WTC11 (cell line): Measurements from ENCODE around the gene CCR3.

Source experiments
- CREB1 ChIP-seq: sonication (generic); formaldehyde crosslinking; IDR thresholded peaks from 2 replicates; pipeline ENCODE4 v1.8.0; 2023; ENCODE audit warnings: mild to moderate bottlenecking, missing genetic modification reagents
- SP1 ChIP-seq: sonication (generic); formaldehyde crosslinking; conservative IDR thresholded peaks from 2 replicates; pipeline ENCODE4 v1.8.1; 2022; ENCODE audit warnings: missing genetic modification reagents
- TEAD4 ChIP-seq: sonication (generic); formaldehyde crosslinking; IDR thresholded peaks from 2 replicates; pipeline ENCODE4 v1.8.0; 2022; ENCODE audit warnings: mild to moderate bottlenecking, missing genetic modification reagents
- ZNF121 ChIP-seq: sonication (generic); formaldehyde crosslinking; IDR thresholded peaks from 2 replicates; pipeline ENCODE4 v1.8.0; 2023; ENCODE audit warnings: missing genetic modification reagents
- TF ChIP-seq, protein P1 (sequence below): fragments of 200-600 bp; IDR thresholded peaks from 2 replicates; pipeline ENCODE4 v1.8.0; 2022; ENCODE audit warnings: antibody characterized with exemption

DNA sequence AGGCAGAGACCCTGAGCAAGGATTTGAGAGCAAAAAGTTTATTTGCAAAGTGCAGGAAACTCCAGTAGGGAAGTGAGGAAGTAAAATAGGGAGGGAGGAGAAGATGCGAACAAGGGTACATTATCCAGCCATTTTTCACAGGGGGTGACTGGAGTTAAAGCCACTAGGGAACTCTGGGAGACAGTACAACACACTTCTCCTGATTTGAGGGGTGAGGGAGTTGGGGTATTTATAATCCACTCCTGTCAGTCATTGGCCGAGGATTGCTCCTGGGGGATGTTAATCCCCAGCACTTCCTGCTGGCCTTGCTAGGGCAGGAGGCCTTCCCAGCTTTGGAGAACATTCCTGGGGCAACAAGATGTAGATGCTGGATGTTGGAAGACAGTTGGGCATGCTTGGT lies 28.2 kb downstream of the CCR3 start:
- TF ChIP-seq, protein P1, sequence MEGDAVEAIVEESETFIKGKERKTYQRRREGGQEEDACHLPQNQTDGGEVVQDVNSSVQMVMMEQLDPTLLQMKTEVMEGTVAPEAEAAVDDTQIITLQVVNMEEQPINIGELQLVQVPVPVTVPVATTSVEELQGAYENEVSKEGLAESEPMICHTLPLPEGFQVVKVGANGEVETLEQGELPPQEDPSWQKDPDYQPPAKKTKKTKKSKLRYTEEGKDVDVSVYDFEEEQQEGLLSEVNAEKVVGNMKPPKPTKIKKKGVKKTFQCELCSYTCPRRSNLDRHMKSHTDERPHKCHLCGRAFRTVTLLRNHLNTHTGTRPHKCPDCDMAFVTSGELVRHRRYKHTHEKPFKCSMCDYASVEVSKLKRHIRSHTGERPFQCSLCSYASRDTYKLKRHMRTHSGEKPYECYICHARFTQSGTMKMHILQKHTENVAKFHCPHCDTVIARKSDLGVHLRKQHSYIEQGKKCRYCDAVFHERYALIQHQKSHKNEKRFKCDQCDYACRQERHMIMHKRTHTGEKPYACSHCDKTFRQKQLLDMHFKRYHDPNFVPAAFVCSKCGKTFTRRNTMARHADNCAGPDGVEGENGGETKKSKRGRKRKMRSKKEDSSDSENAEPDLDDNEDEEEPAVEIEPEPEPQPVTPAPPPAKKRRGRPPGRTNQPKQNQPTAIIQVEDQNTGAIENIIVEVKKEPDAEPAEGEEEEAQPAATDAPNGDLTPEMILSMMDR = no peak
- TF ChIP-seq TEAD4 (CRISPR knock-in tag) (no peak), CREB1 (CRISPR knock-in tag) (no peak), ZNF121 (no peak), SP1 (no peak)
